GM19193 (cell line): ENCODE data around the gene KLK14.

Source experiments
- POLR2A ChIP-seq: IDR thresholded peaks from 4 replicates; pipeline ENCODE4 v1.6.1; 2011; ENCODE audit not compliant: insufficient read depth, insufficient read length; ENCODE audit errors: extremely low read depth

KLK14 gene

DNA sequence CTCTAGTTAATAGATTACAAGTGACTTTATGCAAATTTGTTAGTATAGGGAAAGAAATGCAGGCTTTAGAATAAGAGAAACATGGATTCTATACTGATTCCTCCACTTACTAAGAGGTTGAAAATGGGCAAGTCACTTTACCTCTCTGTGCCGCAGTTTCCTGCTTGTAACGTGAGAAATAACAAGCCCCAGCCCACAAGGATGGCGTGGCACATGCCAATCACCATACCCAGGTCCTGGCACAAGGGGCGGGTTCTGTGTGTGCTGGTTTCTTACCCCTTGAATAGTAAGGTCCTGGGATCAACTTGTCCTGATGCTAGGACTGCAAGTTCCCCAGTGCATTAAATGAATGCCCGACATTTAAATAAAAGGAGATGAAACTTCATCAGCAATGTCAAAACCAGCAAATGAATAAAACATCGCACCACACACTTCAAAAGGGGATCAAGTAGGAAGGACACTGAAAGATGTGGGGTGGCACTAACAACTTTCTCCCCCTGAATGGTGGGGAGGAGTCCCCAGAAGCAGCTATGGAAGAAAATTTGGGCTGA, 34.1 kb upstream of the KLK14 start:
- TF ChIP-seq POLR2A: no peak

DNA sequence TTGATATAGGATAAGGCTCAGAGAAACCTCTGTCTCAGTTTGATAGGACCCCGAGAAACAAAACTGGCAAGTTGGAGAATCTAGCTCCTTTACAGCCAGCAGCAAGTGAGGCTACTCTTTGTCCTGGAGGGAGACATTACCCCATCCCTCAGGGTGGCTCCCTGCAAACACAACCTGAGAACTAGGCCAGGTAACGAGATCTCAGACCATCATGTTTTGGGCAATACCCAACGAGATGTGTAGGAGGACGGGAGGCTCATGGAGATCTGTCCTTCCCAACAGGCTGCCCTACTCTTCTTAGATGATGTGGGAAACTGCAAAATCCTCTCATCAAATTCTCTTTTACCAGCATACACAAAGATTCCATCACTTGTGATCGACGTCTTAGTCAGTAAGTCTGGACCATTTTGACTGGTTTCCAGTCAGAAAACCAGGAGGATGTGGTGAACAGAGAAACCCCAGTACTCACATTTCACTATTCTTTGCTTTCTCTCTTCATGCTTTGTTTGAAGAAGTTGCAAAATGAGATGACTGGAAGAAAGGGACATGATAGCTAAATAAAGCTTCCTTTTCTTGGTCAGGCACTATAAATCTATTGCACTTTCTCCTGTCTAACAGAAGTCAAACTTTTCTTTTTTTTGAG, 31.5 kb upstream of the KLK14 start:
- TF ChIP-seq POLR2A: no peak

DNA sequence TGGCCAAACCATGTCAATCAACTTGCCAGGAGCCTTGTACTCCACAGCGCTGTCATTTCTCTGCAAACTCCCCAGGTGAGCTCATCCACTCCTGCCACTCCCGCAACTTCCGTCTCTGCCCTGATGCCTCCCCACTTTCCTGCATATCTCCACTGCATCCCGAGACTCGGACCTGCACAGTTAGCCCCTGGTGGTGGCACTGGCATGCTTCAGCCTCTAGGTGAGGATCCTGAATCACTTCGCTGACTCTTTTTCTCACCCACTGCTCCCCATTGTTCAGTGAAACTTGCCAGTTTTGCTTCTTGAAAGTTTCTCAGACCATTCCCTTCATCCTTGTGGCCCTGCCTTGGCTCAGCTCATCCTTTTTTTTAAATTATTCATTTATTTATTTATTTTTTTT, 28.9 kb upstream of the KLK14 start:
- TF ChIP-seq POLR2A: no peak

DNA sequence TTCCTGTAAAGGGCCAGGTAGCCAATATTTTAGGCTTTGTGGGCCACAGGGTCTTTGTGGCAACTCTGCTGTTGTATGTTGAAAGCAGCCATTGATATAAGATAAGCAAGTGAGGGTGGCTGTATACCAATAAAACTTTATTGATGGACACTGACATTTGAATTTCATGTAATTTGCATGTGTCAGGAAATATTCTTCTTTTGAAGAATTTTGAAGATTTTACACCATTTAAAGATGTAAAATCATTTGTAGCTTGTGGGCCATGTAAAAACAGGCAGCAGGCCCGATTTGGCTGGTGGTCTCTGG, 27.9 kb upstream of the KLK14 start:
- no peak for TF ChIP-seq POLR2A

DNA sequence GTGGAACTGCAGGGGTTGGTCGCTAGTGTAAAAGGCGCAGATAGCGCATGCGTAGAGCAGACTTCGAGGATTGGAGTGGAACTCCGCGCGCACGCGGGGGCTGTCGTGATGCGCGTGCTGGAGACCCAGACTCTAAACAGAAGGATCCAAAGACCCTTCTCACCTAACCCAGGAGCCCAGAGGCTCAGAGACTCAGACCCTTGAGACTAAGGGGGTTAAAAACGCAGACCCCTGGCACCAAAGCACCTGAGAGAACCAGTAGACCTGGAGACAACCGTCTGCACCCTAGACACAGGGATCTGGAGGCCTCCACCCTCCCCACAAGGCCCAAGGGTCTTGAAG, 26.1 kb upstream of the KLK14 start:
- TF ChIP-seq POLR2A: no peak

DNA sequence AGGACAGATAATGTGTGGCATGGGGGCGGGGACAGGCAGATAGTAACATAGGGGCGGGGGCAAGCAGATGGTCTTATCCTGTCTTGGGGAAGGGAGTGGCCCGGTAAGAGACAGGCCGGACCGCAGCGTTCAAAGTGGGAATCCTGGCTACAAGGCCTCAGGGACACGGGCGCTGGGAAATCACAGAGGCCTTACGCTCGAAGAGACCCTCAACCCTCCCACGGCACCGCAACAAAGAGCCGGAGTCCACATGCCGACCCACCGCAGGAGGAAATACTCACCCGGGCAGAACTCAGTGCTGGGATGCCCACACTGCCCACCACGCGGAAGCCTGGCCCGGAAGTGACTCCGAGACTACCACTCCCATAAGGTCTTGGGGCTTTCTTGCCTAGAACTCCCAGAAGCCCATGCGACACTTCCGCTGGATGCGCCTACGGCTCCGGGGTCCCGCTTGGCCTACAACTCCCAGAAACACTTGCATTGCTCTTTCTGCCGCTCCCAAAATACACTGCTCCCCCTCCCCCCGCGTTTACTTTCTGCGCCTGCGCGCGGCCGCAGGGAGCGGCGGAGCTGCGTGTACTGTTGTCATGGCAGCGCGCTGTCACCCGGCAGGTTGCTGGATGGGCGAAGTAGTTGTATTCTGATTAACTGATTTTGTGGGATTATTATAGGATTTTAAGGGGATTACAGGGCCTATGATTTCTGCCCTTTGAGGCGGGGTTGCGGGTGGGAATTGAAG, 25.5 kb upstream of the KLK14 start, which contains the start of gene CTU1:
TSS of gene CTU1 (minus strand) at position 344 of the 739 bp plus-strand sequence. CDS start 3,840 bp downstream, outside the sequence.
- TF ChIP-seq POLR2A: peak; percentile 78

DNA sequence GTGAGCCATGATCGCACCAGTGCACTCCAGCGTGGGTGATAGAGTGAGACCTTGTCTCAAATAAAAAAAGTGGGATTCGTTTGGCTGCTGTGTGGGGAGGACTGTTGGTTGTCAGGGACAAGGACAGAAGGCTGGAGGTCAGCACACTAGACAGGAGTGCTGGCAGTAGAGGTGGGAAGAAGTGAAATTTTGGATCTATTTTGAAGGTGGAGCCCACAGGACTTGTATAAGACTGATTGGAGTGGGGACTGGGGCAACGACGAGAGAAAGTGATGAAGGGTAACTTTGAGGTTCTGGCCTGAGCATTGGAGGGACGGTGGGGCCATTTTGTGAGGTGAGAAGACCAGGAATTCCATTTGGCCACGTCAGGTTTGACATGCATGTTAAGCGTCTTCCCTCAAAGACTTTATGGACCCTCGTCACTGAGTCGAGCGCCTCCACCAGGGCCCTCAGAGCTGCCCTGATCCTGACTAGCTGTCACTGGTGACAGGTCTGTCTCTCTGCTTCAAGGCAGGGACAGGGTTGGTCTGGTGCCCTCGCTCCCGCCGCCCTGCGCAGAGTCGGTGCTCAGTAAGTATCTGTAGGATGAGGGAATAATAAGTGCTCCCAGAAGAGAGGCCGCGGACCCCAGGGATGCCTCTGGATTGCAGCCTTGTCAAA, 24.8 kb upstream of the KLK14 start:
- TF ChIP-seq POLR2A: no peak

DNA sequence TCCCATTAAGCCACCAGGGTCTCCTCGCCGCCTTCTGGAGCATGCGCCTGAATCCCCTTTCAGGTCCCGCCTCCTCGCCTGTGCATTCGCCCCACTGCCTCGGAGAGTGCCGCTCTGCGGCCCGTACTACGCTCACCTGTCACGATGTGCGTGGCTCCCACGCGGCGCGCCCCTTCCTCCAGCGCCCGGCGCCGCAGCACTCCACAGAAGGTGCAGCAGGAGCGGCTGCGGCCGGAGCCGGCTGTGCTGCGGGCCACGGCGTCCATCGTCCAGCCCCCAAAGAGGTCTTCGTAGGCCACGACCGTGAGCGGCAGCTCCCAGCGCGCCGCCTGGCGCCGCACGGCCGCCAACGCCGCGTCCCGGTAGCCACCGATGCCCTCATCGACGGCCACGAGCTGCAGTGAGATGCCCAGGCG, 21.2 kb upstream of the KLK14 start:
- no peak for TF ChIP-seq POLR2A

DNA sequence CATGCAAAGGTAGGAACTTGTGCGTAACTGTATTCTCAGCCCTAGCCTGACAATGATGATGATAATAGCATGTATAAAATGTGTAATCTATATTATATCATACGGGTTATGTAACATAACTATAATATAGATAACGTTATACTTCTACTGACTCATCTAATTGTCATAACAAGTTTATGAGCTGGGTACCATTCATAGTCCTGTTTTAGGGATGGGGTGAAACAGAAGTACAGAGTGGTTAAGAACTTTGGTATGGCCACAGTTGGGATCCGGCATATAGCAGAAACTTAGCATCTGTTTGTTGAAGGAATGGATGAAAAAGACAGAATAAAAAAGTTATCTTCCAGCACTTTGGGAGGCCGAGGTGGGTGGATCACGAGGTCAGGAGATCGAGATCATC, 20.3 kb upstream of the KLK14 start:
- no peak for TF ChIP-seq POLR2A

DNA sequence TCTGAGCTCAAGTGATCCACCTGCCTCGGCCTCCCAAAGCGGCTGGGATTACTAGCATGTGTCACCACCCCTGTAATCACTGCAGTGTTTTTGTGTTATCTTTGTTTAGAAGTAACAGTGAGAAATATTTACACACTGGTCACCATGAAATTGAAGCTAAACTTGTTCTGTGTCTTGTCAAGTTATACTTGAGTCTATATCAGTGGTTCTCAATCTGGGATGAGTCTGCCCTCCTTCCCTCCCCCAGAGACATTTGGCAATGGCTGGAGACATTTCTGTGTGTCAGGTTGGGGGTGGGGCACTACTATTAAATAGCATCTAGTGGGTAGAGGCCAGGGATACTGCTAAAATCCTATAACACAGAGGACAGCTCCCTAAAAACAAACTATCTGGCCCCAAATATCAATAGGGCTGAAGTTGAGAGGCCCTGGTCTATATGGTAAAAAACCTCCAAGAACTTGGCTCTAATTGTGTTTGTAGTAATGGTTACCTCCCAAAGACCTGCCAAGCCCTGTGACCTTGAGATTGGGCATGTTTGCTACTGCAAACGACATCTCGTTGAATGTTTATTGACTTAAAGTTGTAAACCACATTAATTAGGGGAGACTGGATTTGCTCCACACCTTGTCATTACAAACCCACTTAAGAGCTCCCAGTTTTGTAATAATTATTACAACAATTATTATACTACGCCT, 18.6 kb upstream of the KLK14 start:
- TF ChIP-seq POLR2A: no peak

DNA sequence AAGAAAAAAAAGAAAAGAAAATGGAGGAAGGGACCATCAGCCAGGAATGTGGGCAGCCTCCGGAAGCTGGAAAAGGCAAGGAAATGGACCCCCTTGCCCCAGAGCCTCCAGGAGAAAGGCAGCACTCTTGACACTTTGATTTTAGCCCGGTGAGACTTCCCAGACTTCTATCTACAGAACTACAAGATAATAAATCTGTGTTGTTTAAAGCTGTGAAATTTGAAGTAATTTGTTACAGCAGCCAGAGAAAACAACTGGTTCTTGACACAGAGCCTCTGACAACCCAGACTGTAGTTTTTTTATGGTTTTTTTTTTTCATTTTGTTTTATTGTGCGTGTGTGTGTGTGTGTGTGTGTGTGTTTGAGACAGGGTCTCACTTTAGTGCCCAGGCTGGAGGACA, 17.9 kb upstream of the KLK14 start:
- no peak for TF ChIP-seq POLR2A

DNA sequence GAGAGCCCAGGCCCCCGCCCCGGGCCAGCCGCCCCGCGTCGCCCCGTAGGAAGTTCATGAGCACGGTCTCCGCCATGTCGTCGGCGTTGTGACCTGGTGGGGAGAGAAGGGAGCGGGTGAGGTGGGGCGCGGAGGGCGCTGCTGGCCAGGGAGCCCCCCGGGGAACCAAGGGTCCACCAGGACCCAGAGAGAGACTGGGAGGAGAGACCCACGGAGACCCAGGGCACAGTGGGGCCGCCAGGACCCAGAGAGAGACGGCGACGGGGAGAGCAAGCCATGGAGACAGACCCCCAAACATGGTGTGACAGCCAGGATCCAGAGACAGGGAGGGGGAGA, 16.3 kb upstream of the KLK14 start:
- TF ChIP-seq POLR2A: no peak

DNA sequence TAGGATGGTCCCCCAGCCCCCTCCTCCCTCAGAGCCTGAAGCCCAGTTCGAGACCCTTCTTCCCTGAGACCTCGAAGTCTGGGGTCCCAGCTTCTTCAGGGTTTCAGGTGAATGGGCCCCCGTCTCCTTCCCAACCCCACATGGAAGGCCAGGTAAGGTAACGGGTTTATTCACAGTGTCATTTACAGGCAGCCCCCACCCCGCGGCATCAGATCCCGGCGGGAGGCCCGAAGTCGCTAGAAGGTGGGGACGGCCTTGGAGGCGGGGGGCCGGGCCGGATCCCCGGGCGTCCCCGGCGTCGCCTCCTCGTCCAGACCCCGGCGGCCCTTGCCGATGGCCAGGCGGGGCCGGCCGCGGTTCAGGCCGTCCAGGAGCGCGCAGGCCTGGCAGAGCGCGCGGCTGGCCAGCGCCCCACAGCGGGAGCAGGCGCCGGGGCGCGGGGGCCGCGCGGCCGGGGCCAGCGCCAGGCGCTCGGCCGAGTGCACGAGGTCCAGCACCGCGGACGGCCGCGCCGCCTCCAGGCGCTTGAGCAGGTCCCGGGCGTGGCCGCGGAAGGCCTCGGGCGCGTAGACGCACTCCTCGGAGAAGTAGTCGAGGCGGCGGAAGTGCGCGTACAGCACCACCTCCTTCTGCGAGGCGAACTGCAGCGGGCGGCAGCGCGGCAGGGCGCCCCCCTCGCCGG, 15.8 kb upstream of the KLK14 start:
- no peak for TF ChIP-seq POLR2A

DNA sequence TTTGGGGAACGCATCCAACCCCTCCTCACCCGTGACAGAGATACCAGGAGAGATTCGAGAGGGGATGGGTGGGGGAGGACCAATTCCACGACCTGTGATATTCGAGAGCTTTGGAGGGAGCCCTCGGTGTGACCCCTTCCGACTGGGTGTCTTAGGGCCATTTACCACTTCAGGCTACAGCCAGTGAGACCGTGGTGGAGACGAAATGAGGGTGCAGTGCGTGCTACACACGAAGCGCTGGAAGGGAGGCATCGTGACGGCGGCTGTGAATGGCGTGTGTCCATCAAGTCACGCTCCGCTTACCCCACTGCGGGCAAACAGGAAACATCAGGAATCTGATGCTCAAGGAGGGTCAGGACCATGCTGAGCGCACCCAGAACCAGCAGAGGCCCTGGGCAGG, 15.1 kb upstream of the KLK14 start:
- no peak for TF ChIP-seq POLR2A
